AG10803 (cell line): Measurements from ENCODE around the gene CDSN.

Experiments used
- DNase-seq: peaks from one replicate; pipeline ENCODE4 v3.0.0; 2010; ENCODE audit warnings: low read depth
- H3K4me3 ChIP-seq: 2 replicates; pipeline ENCODE4 v1.5.1; 2011; ENCODE audit warnings: mild to moderate bottlenecking, low read length, control low read depth
- CTCF ChIP-seq: conservative IDR thresholded peaks from 2 replicates; pipeline ENCODE4 v1.5.1; 2011; ENCODE audit warnings: mild to moderate bottlenecking, low read length, control low read depth, inconsistent platforms

Gene CDSN

GRCh38 chr6:31107052-31107451 is 13.2 kb downstream of the CDSN start:
- DNase-seq: no peak
- H3K4me3 ChIP-seq: no peak overlapping the region
- no peak for TF ChIP-seq CTCF

DNA sequence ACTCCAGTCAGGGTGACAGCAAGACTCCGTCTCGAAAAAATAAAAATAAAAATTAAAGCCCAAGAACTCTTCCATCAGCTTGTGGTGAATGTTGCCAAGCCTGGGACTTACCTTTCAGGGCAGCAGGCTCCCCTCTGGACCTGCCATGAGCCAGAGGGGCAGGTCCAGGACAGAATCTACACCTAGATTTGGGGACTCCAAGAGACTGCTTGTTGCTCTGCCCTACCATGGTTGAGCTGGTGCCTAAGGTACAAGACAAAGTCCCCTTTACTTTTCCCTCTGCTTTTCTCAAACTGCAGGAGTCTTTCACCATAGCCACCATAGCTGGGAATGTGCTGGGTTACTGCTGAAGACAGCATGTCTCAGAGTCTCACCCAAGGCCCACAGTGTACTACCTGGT is 17.1 kb downstream of the CDSN start:
- H3K4me3 ChIP-seq: no peak overlapping the region
- TF ChIP-seq CTCF: no peak
- no peak for DNase-seq

DNA sequence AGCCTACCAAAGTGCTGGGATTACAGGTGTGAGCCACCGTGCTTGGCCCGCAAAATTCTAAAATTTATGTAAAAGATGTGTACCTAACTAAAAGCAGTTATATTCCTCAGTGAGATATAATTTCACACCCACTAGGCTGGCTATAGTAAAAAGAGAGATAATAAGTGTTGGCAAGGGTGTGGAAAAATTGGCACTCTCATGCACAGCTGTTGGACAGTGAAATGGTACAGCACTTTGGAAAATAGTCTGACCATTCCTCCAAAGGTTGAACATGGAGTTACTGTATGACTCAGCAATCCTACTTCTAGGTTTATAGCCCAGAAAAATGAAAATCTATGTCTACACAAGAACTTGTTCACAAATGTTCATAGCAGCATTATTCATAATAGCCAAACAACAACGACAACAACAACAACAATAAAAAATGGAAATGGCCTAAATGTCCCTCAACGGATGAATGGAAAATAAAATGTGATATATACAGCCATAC is 21.8 kb downstream of the CDSN start:
- DNase-seq: no peak
- TF ChIP-seq CTCF: no peak
- H3K4me3 ChIP-seq: no peak overlapping the region

- no peak overlapping the region for H3K4me3 ChIP-seq
- no peak for DNase-seq
- TF ChIP-seq CTCF: no peak
These were observed 23.6 kb downstream of the CDSN start for GRCh38 chr6:31096656-31097055.

- no peak for DNase-seq
- TF ChIP-seq CTCF: no peak
- no peak overlapping the region for H3K4me3 ChIP-seq
These were observed 24.0 kb downstream of the CDSN start for GRCh38 chr6:31096215-31096614.

- DNase-seq: peak; percentile 17
- TF ChIP-seq CTCF: no peak
- no peak overlapping the region for H3K4me3 ChIP-seq
These were observed 25.8 kb downstream of the CDSN start for GRCh38 chr6:31094389-31094881.

DNA sequence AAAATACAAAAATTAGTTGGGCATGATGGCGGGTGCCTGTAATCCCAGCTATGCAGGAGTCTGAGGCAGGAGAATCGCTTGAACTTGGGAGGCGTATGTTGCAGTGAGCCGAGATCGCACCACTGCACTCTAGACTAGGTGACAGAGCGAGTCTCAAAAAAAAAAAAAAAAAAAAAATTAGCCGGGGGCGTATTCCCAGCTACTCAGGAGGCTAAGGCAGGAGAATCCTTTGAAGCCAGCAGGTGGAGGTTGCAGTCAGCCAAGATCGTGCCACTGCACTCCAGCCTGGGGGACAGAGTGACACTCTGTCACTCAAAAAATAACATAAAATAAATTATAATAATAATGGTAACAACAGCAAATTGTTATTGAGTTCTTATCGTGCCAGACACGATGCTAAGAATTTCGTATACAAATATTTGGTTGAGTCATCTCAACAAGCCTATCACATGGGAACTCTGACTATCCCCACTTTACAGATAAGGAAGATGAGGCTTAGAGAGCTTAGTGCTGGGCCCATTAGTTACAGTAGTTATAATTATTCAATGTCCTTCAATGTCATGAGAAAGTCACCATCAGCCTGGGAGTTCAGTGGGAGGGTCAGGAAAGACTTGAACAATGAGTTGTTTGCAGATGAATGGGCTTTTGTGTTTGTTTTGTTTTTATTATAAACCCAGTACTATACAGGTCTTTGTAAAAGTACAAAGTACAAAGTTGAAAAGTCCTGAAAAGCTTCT is 27.3 kb downstream of the CDSN start:
- no peak for DNase-seq
- H3K4me3 ChIP-seq: no peak overlapping the region
- TF ChIP-seq CTCF: no peak
